Osteocyte (in vitro differentiated cells): ENCODE data around the gene LAMA1. TPM values are rescaled to one million over a fixed set of nuclear protein-coding genes. Genes with fewer than 3 reads are reported as not detected.

Experiments used
- DNase-seq: peaks from one replicate; pipeline ENCODE4 v3.0.0; 2021; ENCODE audit warnings: mixed read lengths; ENCODE audit not compliant: unreplicated experiment; ENCODE audit errors: extremely low spot score
- H3K27ac Mint-ChIP-seq: one replicate; pipeline ENCODE4 v1.8.0; 2021; ENCODE audit warnings: mild to moderate bottlenecking, mixed read lengths; ENCODE audit not compliant: unreplicated experiment
- H3K27me3 Mint-ChIP-seq: one replicate; pipeline ENCODE4 v1.8.0; 2021; ENCODE audit warnings: mixed read lengths; ENCODE audit not compliant: unreplicated experiment
- H3K36me3 Mint-ChIP-seq: one replicate; pipeline ENCODE4 v1.8.0; 2021; ENCODE audit warnings: mixed read lengths; ENCODE audit not compliant: unreplicated experiment
- H3K4me1 Mint-ChIP-seq: one replicate; pipeline ENCODE4 v1.8.0; 2021; ENCODE audit warnings: mixed read lengths; ENCODE audit not compliant: unreplicated experiment
- H3K4me3 Mint-ChIP-seq: one replicate; pipeline ENCODE4 v1.8.0; 2021; ENCODE audit warnings: mild to moderate bottlenecking, moderate library complexity, mixed read lengths; ENCODE audit not compliant: unreplicated experiment
- H3K9me3 Mint-ChIP-seq: one replicate; pipeline ENCODE4 v1.8.0; 2021; ENCODE audit warnings: mixed read lengths; ENCODE audit not compliant: unreplicated experiment
- total RNA-seq: library from RNA; stranded (reverse); gene quantifications from 2 replicates; pipeline ENCODE4 v1.2.1, GENCODE V29; 2021
- TF ChIP-seq, protein P1 (sequence below): fragments of 200-600 bp; sonication (generic); IDR thresholded peaks from 2 replicates; pipeline ENCODE4 v1.5.0; 2021; ENCODE audit warnings: antibody characterized with exemption, mild to moderate bottlenecking, moderate library complexity

Gene LAMA1
- total RNA-seq, 1 donor from 2014 or later: 0.30 TPM

DNA sequence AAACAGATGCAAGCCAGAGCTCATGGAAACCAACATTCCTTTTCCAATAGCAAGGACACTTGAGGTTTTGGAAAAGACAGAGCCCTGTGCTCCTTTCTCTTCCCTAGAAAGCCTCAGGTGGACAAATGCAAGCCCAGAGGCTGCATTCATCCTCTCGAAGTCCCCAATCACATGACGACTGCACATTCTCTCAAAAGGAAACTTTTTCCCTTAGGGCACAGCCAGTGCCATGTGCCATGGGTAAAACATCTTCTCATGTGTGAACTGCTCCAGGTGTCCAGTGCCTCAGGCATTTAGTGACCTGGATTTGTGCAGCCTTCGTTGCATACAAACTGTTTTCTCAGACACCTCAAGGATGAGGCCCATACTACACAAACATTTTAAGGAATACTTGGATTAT lies 140.7 kb downstream of the LAMA1 start:
- H3K9me3 Mint-ChIP-seq: no peaks in the 10 kb centered on the region
- DNase-seq: no peak
- no peak overlapping the region for H3K27ac Mint-ChIP-seq
- H3K27me3 Mint-ChIP-seq: peaks cover 2% of the 10 kb centered on the region
- no peak overlapping the region for H3K4me3 Mint-ChIP-seq
- no peaks in the 10 kb centered on the region for H3K36me3 Mint-ChIP-seq
- H3K4me1 Mint-ChIP-seq: no peaks in the 10 kb centered on the region
- TF ChIP-seq, protein P1, sequence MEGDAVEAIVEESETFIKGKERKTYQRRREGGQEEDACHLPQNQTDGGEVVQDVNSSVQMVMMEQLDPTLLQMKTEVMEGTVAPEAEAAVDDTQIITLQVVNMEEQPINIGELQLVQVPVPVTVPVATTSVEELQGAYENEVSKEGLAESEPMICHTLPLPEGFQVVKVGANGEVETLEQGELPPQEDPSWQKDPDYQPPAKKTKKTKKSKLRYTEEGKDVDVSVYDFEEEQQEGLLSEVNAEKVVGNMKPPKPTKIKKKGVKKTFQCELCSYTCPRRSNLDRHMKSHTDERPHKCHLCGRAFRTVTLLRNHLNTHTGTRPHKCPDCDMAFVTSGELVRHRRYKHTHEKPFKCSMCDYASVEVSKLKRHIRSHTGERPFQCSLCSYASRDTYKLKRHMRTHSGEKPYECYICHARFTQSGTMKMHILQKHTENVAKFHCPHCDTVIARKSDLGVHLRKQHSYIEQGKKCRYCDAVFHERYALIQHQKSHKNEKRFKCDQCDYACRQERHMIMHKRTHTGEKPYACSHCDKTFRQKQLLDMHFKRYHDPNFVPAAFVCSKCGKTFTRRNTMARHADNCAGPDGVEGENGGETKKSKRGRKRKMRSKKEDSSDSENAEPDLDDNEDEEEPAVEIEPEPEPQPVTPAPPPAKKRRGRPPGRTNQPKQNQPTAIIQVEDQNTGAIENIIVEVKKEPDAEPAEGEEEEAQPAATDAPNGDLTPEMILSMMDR: no peak

DNA sequence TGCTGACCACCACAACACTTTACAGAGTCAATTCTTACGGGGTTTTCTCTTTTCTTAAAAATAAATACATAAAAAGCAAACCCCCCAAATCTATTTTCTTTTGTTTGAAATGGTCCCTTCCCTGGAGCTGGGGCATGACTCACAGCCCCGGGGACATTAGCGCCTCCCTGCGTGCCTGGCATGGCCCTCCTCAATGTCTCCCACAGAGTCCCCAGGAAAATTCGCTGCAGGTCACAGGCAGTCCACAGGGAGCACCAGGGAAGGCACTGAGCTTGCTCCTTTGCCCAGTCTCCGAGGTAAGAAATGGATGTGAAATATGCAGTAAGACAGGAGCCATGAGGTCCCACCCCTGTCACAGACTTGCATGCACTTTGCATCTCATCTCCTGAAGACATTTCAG lies 142.5 kb downstream of the LAMA1 start:
- Mint-ChIP-seq H3K36me3 (no peaks in the 10 kb centered on the region), H3K27ac (no peak overlapping the region), H3K9me3 (no peaks in the 10 kb centered on the region), H3K4me1 (no peaks in the 10 kb centered on the region), H3K4me3 (no peak overlapping the region), H3K27me3 (no peaks in the 10 kb centered on the region)
- DNase-seq: no peak
- TF ChIP-seq, protein P1: no peak

DNA sequence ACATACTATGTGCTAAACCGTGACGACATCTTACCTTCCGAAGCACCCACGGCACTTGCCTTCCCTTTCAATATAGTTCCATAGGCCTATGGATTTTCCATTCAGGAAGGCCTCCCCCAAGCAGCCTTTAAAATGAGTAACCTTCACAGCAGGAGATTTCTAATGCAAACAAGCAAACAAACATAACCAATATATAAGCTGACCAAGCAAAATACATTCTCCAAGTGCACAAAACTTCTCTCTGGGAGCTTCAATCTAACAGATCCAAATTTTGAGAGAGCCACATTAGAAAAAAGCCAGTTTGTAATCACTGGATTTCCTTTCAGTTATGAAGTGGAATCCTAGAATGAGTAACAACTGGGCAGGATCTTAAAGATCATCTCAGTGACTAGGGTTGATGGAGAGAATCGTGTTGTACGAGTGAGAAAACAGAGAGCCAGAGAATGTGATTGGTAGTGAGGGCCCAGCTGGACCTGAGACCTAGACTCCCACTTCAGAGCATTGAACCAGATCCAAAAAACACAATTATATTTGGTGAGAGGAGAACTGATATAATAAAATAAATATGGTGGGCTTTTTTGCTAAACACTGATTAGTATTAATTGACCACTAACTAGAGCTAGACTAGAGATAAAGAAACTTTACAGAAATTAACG lies 145.6 kb downstream of the LAMA1 start:
- Mint-ChIP-seq H3K27me3 (no peaks in the 10 kb centered on the region), H3K4me1 (no peaks in the 10 kb centered on the region), H3K36me3 (no peaks in the 10 kb centered on the region), H3K4me3 (no peak overlapping the region), H3K27ac (no peak overlapping the region), H3K9me3 (no peaks in the 10 kb centered on the region)
- no peak for DNase-seq
- TF ChIP-seq, protein P1: no peak

DNA sequence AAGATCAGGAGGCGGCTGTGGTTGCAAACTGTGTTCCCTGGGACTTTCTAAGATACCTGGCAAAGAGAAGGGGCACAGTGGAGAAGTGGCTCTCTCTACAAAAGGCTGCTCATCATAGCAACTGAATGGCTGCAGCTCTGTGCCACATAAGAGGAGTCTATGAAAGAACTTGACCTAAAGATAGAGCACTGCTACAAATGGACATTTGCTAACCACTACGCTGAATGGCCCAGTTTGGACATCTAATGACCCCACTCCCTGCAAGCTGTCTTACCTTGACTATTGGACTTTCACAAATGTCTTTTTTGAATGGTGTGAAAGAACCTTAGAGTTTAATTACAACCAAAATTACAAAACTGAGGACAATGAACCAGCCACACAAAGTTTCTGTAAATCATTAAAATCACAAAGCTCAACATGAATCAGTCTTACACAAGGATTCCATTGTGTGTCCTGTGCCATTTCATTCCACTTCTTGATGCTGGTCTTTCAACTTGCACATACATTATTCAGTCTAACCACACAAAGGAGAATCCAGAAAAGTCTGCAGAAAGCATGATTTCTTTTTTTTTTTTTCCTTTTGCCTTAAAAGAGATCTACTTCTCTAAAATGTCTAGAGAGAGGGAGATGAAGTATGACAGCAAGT lies 154.0 kb downstream of the LAMA1 start:
- no peak for DNase-seq
- peaks cover 9% of the 10 kb centered on the region for H3K9me3 Mint-ChIP-seq
- H3K36me3 Mint-ChIP-seq: no peaks in the 10 kb centered on the region
- H3K4me1 Mint-ChIP-seq: no peaks in the 10 kb centered on the region
- TF ChIP-seq, protein P1: no peak
- H3K27me3 Mint-ChIP-seq: no peaks in the 10 kb centered on the region
- no peak overlapping the region for H3K4me3 Mint-ChIP-seq
- H3K27ac Mint-ChIP-seq: no peak overlapping the region

DNA sequence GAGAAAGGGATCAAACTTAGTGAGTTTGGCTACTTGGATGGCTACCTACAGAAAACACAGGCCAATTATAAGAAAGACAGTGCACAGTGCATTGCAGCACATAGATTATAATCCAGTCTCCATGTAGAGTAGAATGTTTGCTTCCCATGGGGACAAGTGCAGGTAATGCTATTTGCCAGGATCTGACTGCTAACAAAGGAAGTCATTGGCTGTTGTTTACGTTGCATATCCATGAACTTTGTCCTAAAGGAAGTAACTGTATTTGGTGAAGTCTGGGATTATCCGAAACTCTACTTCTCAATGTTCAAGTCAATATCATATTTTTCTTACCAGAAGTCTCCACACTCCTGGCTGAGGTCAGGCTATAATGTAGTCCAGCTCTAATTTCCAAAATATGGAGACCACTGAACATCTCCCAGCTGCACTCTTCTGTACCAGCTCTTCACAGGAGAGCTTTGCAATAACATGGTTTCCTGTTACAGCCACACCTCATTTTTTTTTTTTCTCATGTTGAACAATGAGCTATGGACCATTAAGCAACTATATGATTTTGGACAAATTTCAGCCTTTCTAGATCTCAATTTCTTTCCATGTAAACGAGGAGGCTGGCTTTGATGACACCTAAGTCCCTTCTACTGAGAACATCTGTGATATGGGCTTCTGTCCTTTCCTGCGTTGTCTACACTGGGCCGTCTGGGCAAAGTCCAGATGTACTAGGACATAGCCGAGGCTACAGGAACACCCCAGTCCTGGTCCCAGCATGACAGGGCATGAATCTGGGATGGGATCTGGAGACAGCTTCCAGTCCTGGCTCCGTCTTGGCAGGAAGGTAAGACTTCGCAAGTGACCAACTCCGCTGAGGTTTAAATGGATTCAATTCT lies 154.8 kb downstream of the LAMA1 start:
- Mint-ChIP-seq H3K4me1 (no peaks in the 10 kb centered on the region), H3K27ac (no peak overlapping the region), H3K27me3 (no peaks in the 10 kb centered on the region), H3K4me3 (no peak overlapping the region), H3K36me3 (no peaks in the 10 kb centered on the region), H3K9me3 (peaks cover 9% of the 10 kb centered on the region)
- DNase-seq: no peak
- TF ChIP-seq, protein P1: no peak
